Measurements from ENCODE around the gene FGD2.

FGD2 gene

DNA sequence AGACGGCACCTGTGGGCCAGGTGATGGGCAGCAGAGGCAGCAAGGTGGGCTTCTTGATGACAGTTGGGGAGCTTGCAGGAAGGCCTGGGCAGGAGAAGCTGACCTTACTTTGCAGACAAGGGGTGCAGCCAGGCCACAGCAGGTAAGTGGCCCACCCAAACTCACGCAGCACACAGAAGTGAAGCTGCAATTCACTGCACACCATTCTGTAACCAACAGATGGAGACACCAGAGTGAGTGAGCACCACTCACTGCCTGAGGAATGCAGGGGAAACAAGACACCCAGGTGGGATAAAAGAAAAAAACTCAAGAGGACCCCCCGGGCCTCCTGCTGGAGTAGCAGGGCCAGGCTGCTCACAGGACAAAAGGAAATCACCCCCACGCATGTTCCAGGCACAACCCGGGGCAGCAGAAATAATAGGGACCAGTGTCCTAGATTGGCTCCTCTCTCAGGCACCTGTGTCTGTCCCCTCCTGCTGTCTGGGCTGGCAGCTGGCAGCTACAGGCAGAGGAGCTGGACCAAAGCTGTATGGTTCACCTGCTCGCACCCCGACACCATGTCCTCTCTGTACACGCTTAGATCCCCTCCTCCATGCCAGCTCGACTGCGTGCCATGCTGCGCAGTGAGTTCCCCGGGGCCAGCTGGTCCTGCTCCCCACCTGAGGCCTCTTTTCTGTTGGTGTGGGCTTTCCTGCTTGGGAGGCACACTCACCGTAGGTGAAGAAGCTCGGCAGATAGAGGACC lies 24.4 kb upstream of the FGD2 start:
- no peaks in the 10 kb centered on the region for H3K9me3 ChIP-seq (ENCODE audit: control insufficient read depth, insufficient read depth, low read depth, low read length)
- no peak overlapping the region for H3K4me3 ChIP-seq (ENCODE audit: low read depth, low read length)
- H3K4me1 ChIP-seq (ENCODE audit: control insufficient read depth, insufficient read depth, low read length): peaks cover 11% of the 10 kb centered on the region
- no peak overlapping the region for H3K27ac ChIP-seq (ENCODE audit: extremely low read depth, low read depth, low read length)
- CTCF ChIA-PET: interaction anchor here (0.7 to 4.6 kb wide), 7 partner anchors 26 to 365 kb away, joined by 3 to 37 read pairs (median 4); no protein-coding TSS in a partner anchor
- peaks cover 5 to 62% of the 10 kb centered on the region in 2 experiments for H3K36me3 ChIP-seq (ENCODE audit: control insufficient read depth in 2 of 2, insufficient read depth in 1 of 2, low read length in 2 of 2)
- POLR2A ChIA-PET: interaction anchor here (1.4 kb wide), 1 partner anchor 106 kb away, joined by 4 read pairs; the partner anchor contains the start of gene PPIL1
- TF ChIP-seq ZNF404 (tag by site-specific recombination; IDR thresholded peaks at IDR 0.05) (no peak), PRDM1 (tag by site-specific recombination; IDR thresholded peaks at IDR 0.05) (peak; percentile 24; the same call in 1 of the 2 replicates), ZSCAN16 (tag by site-specific recombination; IDR thresholded peaks at IDR 0.05) (no peak), ZNF214 (tag by site-specific recombination; IDR thresholded peaks at IDR 0.05; ENCODE audit: borderline replicate concordance) (no peak), ZNF701 (tag by site-specific recombination; IDR thresholded peaks at IDR 0.05) (no peak), ZNF610 (tag by site-specific recombination; IDR thresholded peaks at IDR 0.05; ENCODE audit: borderline replicate concordance) (no peak), ZNF518A (tag by site-specific recombination; conservative IDR thresholded peaks at IDR 0.05; ENCODE audit: low read depth) (no peak), ZNF791 (tag by site-specific recombination; IDR thresholded peaks at IDR 0.05) (no peak), GLIS1 (tag by site-specific recombination; IDR thresholded peaks at IDR 0.05) (peak; percentile 81), ZNF335 (tag by site-specific recombination; conservative IDR thresholded peaks at IDR 0.05) (peak; percentile 35; the same call in 1 of the 2 replicates), GLIS2 (tag by site-specific recombination; IDR thresholded peaks at IDR 0.05) (0 out of 2 replicates have a peak, but pooled peaks have one; percentile 14), ZBTB21 (tag by site-specific recombination; IDR thresholded peaks at IDR 0.05) (no peak), SCRT2 (tag by site-specific recombination; IDR thresholded peaks at IDR 0.05) (peak; percentile 48; the same call in 1 of the 2 replicates)
- TF ChIP-seq, protein P1, sequence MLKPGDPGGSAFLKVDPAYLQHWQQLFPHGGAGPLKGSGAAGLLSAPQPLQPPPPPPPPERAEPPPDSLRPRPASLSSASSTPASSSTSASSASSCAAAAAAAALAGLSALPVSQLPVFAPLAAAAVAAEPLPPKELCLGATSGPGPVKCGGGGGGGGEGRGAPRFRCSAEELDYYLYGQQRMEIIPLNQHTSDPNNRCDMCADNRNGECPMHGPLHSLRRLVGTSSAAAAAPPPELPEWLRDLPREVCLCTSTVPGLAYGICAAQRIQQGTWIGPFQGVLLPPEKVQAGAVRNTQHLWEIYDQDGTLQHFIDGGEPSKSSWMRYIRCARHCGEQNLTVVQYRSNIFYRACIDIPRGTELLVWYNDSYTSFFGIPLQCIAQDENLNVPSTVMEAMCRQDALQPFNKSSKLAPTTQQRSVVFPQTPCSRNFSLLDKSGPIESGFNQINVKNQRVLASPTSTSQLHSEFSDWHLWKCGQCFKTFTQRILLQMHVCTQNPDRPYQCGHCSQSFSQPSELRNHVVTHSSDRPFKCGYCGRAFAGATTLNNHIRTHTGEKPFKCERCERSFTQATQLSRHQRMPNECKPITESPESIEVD (tag by site-specific recombination; IDR thresholded peaks at IDR 0.05): no peak
- TF ChIP-seq, protein P2, sequence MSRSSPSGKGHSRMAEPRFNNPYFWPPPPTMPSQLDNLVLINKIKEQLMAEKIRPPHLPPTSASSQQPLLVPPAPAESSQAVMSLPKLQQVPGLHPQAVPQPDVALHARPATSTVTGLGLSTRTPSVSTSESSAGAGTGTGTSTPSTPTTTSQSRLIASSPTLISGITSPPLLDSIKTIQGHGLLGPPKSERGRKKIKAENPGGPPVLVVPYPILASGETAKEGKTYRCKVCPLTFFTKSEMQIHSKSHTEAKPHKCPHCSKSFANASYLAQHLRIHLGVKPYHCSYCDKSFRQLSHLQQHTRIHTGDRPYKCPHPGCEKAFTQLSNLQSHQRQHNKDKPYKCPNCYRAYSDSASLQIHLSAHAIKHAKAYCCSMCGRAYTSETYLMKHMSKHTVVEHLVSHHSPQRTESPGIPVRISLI (tag by site-specific recombination; IDR thresholded peaks at IDR 0.05): no peak
- TF ChIP-seq, protein P3, sequence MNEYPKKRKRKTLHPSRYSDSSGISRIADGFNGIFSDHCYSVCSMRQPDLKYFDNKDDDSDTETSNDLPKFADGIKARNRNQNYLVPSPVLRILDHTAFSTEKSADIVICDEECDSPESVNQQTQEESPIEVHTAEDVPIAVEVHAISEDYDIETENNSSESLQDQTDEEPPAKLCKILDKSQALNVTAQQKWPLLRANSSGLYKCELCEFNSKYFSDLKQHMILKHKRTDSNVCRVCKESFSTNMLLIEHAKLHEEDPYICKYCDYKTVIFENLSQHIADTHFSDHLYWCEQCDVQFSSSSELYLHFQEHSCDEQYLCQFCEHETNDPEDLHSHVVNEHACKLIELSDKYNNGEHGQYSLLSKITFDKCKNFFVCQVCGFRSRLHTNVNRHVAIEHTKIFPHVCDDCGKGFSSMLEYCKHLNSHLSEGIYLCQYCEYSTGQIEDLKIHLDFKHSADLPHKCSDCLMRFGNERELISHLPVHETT (tag by site-specific recombination; IDR thresholded peaks at IDR 0.05): no peak
- TF ChIP-seq, protein P4, sequence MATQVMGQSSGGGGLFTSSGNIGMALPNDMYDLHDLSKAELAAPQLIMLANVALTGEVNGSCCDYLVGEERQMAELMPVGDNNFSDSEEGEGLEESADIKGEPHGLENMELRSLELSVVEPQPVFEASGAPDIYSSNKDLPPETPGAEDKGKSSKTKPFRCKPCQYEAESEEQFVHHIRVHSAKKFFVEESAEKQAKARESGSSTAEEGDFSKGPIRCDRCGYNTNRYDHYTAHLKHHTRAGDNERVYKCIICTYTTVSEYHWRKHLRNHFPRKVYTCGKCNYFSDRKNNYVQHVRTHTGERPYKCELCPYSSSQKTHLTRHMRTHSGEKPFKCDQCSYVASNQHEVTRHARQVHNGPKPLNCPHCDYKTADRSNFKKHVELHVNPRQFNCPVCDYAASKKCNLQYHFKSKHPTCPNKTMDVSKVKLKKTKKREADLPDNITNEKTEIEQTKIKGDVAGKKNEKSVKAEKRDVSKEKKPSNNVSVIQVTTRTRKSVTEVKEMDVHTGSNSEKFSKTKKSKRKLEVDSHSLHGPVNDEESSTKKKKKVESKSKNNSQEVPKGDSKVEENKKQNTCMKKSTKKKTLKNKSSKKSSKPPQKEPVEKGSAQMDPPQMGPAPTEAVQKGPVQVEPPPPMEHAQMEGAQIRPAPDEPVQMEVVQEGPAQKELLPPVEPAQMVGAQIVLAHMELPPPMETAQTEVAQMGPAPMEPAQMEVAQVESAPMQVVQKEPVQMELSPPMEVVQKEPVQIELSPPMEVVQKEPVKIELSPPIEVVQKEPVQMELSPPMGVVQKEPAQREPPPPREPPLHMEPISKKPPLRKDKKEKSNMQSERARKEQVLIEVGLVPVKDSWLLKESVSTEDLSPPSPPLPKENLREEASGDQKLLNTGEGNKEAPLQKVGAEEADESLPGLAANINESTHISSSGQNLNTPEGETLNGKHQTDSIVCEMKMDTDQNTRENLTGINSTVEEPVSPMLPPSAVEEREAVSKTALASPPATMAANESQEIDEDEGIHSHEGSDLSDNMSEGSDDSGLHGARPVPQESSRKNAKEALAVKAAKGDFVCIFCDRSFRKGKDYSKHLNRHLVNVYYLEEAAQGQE (tag by site-specific recombination; IDR thresholded peaks at IDR 0.05): no peak

Measured in HEK293 (cell line).